K562 (cell line): ENCODE data around the gene HS3ST2. TPM values are rescaled to one million over a fixed set of nuclear protein-coding genes. Genes with fewer than 3 reads are reported as not detected.

Experiments used
- ATAC-seq: fragments of 200-7000 bp; cut with Tn5 transposase; 3 replicates; pipeline ENCODE4 v1.9.1; 2020; ENCODE audit warnings: moderate library complexity
- BruUV-seq: library from RNA; stranded (reverse); fragments of 400-500 nt; replicated peaks from 2 replicates; lab custom pipeline; 2021; lab: Mats Ljungman, UMichigan
- CTCF ChIA-PET: fragments of 300-600 bp; formaldehyde crosslinking; extraction: SDS; loops from one replicate; lab custom pipeline; 2021; ENCODE audit warnings: low intra/inter-chr PET ratio; lab: Yijun Ruan, JAX
- POLR2A ChIA-PET: fragments of 300-600, 350-650 bp; sonication (Branson Sonifier 250); formaldehyde crosslinking; extraction: SDS; loops from one replicate; lab custom pipeline; 2021; ENCODE audit warnings: antibody characterized with exemption, inconsistent platforms; lab: Yijun Ruan, JAX
- DNase-seq, 4 experiments: peaks; one replicate each; pipeline versions ENCODE4 v3.0.0 to v3.0.0-alpha.2; 2011 to 2018; ENCODE audit warnings: low spot score in 3 of 4, mixed read lengths in 3 of 4; ENCODE audit errors: extremely low read depth in 1 of 4
- FAIRE-seq: peaks from 2 replicates; lab custom pipeline; 2011; peaks lifted over from hg19 to GRCh38; lab: Jason Lieb, UNC
- H2AFZ ChIP-seq: 2 replicates; pipeline ENCODE4 v1.6.0; 2011; ENCODE audit warnings: low read depth, low read length, control low read depth, inconsistent platforms
- H3K27ac ChIP-seq: fragments of 200-600 bp; 3 replicates; pipeline ENCODE4 v1.8.0; 2011; ENCODE audit warnings: low read depth, mild to moderate bottlenecking, control low read depth, inconsistent platforms, low read length, moderate library complexity, mixed read lengths; ENCODE audit errors: extremely low read depth
- H3K27me3 ChIP-seq, 2 experiments: fragments of 300-600 bp in 1 of 2; 2 replicates in 1 of 2; 3 replicates in 1 of 2; pipeline versions ENCODE4 v1.6.0 to v1.8.0; 2011; ENCODE audit warnings: inconsistent platforms in 2 of 2, low read length in 2 of 2, mild to moderate bottlenecking in 1 of 2, mixed read lengths in 1 of 2, moderate library complexity in 1 of 2; ENCODE audit not compliant: control insufficient read depth in 2 of 2, insufficient read depth in 2 of 2
- H3K36me3 ChIP-seq: fragments of 300-600 bp; 3 replicates; pipeline ENCODE4 v1.8.0; 2011; ENCODE audit warnings: mild to moderate bottlenecking, low read length, inconsistent platforms; ENCODE audit not compliant: control insufficient read depth, insufficient read depth
- H3K4me1 ChIP-seq, 2 experiments: fragments of 200-600 bp in 1 of 2; replicated peaks in 1 of 2; 2 replicates in 1 of 2; 3 replicates in 1 of 2; pipeline versions ENCODE4 v1.5.1 to v1.8.0; 2011; ENCODE audit warnings: inconsistent platforms in 2 of 2, low read length in 2 of 2, mild to moderate bottlenecking in 1 of 2, mixed read lengths in 1 of 2, moderate library complexity in 1 of 2; ENCODE audit not compliant: control insufficient read depth in 2 of 2, insufficient read depth in 2 of 2
- H3K4me2 ChIP-seq: 2 replicates; pipeline ENCODE4 v1.6.1; 2011; ENCODE audit warnings: low read length, control low read depth, inconsistent platforms, mixed read lengths; ENCODE audit not compliant: insufficient read depth
- H3K4me3 ChIP-seq: fragments of 200-600 bp; sonication (generic), shearing (Covaris generic); 2 replicates; pipeline ENCODE4 v1.5.1; 2016; ENCODE audit warnings: control low read depth, inconsistent platforms
- H3K79me2 ChIP-seq: fragments of 200-600 bp; 3 replicates; pipeline ENCODE4 v1.8.0; 2011; ENCODE audit warnings: low read length, inconsistent platforms; ENCODE audit not compliant: control insufficient read depth, insufficient read depth
- H3K9ac ChIP-seq, 2 experiments: 2 replicates each; pipeline versions ENCODE4 v1.6.0 to v1.6.1; 2011; ENCODE audit warnings: low read depth in 2 of 2, low read length in 2 of 2, control low read depth in 1 of 2, inconsistent platforms in 1 of 2, mild to moderate bottlenecking in 1 of 2, mixed read lengths in 1 of 2; ENCODE audit not compliant: insufficient read depth in 1 of 2
- H3K9me1 ChIP-seq: one replicate; pipeline ENCODE4 v1.6.0; 2011; ENCODE audit warnings: inconsistent platforms, mild to moderate bottlenecking, low read length, moderate library complexity; ENCODE audit not compliant: control insufficient read depth, insufficient read depth
- H3K9me3 ChIP-seq: replicated peaks from 2 replicates; pipeline ENCODE4 v1.5.1; 2011; ENCODE audit warnings: low read depth, low read length, inconsistent platforms; ENCODE audit not compliant: control insufficient read depth, insufficient read depth
- H4K20me1 ChIP-seq: replicated peaks from 2 replicates; pipeline ENCODE4 v1.6.1; 2011; ENCODE audit warnings: low read length, inconsistent platforms, mixed read lengths; ENCODE audit not compliant: control insufficient read depth, insufficient read depth
- BDP1 ChIP-seq: IDR thresholded peaks from 3 replicates; pipeline ENCODE4 v1.6.1; 2011; ENCODE audit not compliant: insufficient read length, insufficient read depth
- CBFA2T2 ChIP-seq: fragments of 450-650 bp; conservative IDR thresholded peaks from 2 replicates; pipeline ENCODE4 v1.6.1; 2017; ENCODE audit warnings: mild to moderate bottlenecking
- CBX3 ChIP-seq, 2 experiments: IDR thresholded peaks; 1 replicate in 1 of 2; 2 replicates in 1 of 2; pipeline ENCODE4 v1.6.1; 2012; ENCODE audit warnings: inconsistent platforms in 2 of 2, low read length in 2 of 2, borderline replicate concordance in 1 of 2, control low read depth in 1 of 2
- CREM ChIP-seq: IDR thresholded peaks from 2 replicates; pipeline ENCODE4 v1.6.1; 2014; ENCODE audit warnings: antibody characterized with exemption, low read depth
- HDAC2 ChIP-seq: fragments of 450-650 bp; IDR thresholded peaks from 2 replicates; pipeline ENCODE4 v1.6.1; 2016; ENCODE audit warnings: mild to moderate bottlenecking
- KDM5B ChIP-seq: fragments of 200-600 bp; sonication (generic); IDR thresholded peaks from 2 replicates; pipeline ENCODE4 v1.6.1; 2012; ENCODE audit warnings: low read depth, mild to moderate bottlenecking, moderate library complexity, low read length, control low read depth, inconsistent platforms; ENCODE audit not compliant: insufficient replicate concordance
- OTX1 ChIP-seq: fragments of 450-650 bp; formaldehyde crosslinking; IDR thresholded peaks from 2 replicates; pipeline ENCODE4 v1.4.0; 2022; ENCODE audit warnings: mild to moderate bottlenecking
- PTBP1 ChIP-seq: fragments of 200-400 bp; formaldehyde crosslinking; IDR thresholded peaks from 2 replicates; pipeline ENCODE4 v1.6.1; 2017; ENCODE audit warnings: low read depth, low read length
- SRSF7 ChIP-seq: fragments of 200-400 bp; formaldehyde crosslinking; optimal IDR thresholded peaks from 2 replicates; pipeline ENCODE3; 2017; ENCODE audit warnings: mild to moderate bottlenecking, low read depth, low read length
- TRIM24 ChIP-seq, 2 experiments: fragments of 450-650 bp; IDR thresholded peaks; 2 replicates each; pipeline ENCODE4 v1.6.1; 2016
- XRCC5 ChIP-seq: fragments of 200-400 bp; formaldehyde crosslinking; IDR thresholded peaks from 2 replicates; pipeline ENCODE4 v1.6.1; 2017; ENCODE audit warnings: low read depth, mild to moderate bottlenecking, low read length
- ZNF174 ChIP-seq: fragments of 250-450 bp; sonication (Bioruptor Pico); IDR thresholded peaks from 2 replicates; pipeline ENCODE4 v1.4.0; 2020; ENCODE audit warnings: mild to moderate bottlenecking
- ZNF263 ChIP-seq: sonication (generic); formaldehyde crosslinking; IDR thresholded peaks from 2 replicates; pipeline ENCODE4 v1.8.0; 2022; ENCODE audit warnings: mild to moderate bottlenecking, missing genetic modification reagents, borderline replicate concordance
- ZNF408 ChIP-seq: fragments of 250-450 bp; sonication (Bioruptor Pico); IDR thresholded peaks from 2 replicates; pipeline ENCODE4 v1.4.0; 2020; ENCODE audit warnings: low read depth, mild to moderate bottlenecking, moderate library complexity
- ZNF561 ChIP-seq: fragments of 450-650 bp; formaldehyde crosslinking; conservative IDR thresholded peaks from 2 replicates; pipeline ENCODE4 v1.4.0; 2020; ENCODE audit warnings: mild to moderate bottlenecking, moderate library complexity
- ZNF589 ChIP-seq: fragments of 200-800 bp; sonication (Bioruptor generic); IDR thresholded peaks from 2 replicates; pipeline ENCODE4 v1.6.1; 2016; ENCODE audit warnings: low read depth, missing genetic modification characterization, missing compliant biosample characterization
- WGBS: fragments of 100-300 bp; shearing (Covaris generic); methylation state at CpG from one replicate; pipeline ENCODE4 v1.1.6; 2016; ENCODE audit warnings: low coverage, mixed read lengths; ENCODE audit not compliant: insufficient coverage; ENCODE audit errors: missing lambda C conversion rate; 5-methylcytosine and 5-hydroxymethylcytosine counted together
- in situ Hi-C: fragments of 300-500 bp; cut with MboI; formaldehyde crosslinking; loops from 4 replicates; pipeline ENCODE4 v1.15.0; 2018; ENCODE audit warnings: inconsistent platforms, mixed read lengths
- intact Hi-C: fragments of 100-400 bp; cut with micrococcal nuclease; formaldehyde crosslinking; loops from 2 replicates; pipeline ENCODE4 v1.14.2; 2022
- polyA plus RNA-seq, 8 experiments: library from polyadenylated mRNA; depleted of rRNA in 4 of 8; stranded (reverse) in 5 of 8; unstranded in 3 of 8; fragments of >200 nt; fragmentation: Nextera tagmentation in 2 of 8; fragmentation: Illumina TruSeq in 1 of 8; extraction: Ambion mirVana in 2 of 8; extraction: Trizol in 1 of 8; gene quantifications; 2 replicates each; pipeline versions ENCODE4 v1.2.1 to v1.2.3, GENCODE V29; 2011 to 2014; ENCODE audit warnings: inconsistent platforms in 1 of 8, missing spikeins in 1 of 8
- total RNA-seq, 7 experiments: library from RNA; depleted of rRNA in 6 of 7; stranded (reverse); fragments of >200 nt in 6 of 7; fragmentation: Illumina TruSeq in 2 of 7; extraction: Trizol in 2 of 7; gene quantifications; 2 replicates each; pipeline versions ENCODE4 v1.2.1 to v1.2.3, GENCODE V29; 2011 to 2021; ENCODE audit warnings: low replicate concordance in 1 of 7
- TF ChIP-seq, protein P1 (sequence below): fragments of 250-450 bp; sonication (Bioruptor Pico); IDR thresholded peaks from 2 replicates; pipeline ENCODE4 v1.5.0; 2021
- TF ChIP-seq, protein P2 (sequence below): fragments of 250-450 bp; sonication (Bioruptor Pico); IDR thresholded peaks from 2 replicates; pipeline ENCODE4 v1.8.0; 2022; ENCODE audit warnings: inconsistent platforms
- TF ChIP-seq, protein P3 (sequence below): sonication (generic); formaldehyde crosslinking; IDR thresholded peaks from 2 replicates; pipeline ENCODE4 v1.8.1; 2022; ENCODE audit warnings: missing genetic modification reagents
- TF ChIP-seq, protein P4 (sequence below): sonication (generic); formaldehyde crosslinking; IDR thresholded peaks from 2 replicates; pipeline ENCODE4 v1.5.0; 2020; ENCODE audit warnings: missing genetic modification reagents

HS3ST2 gene
- total and polyA plus RNA-seq, 9 of the 15 experiments (the other 6 are each of a cell fraction or from before 2014, with no cell fraction given) = not detected

DNA sequence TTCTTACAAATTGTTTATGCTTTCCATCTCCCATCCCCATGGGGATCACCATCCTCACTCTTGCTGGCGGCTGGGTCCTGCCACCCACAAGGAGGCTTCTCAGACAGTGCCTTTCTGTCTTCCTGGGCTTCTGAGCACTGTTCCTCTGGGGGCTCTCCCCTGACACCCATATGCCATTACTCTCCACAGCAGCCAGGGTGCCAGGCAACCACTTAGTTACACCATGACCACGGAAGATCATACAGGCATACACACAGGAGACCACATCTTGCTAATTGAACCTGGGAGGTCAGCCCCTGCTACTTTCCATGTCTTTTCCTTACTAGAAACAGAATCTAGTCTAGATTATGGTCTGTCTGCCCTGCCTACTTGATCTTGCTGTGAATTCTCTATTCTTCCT, 27.7 kb upstream of the HS3ST2 start:
- no peaks in the 10 kb centered on the region for H3K9me3 ChIP-seq
- intact Hi-C loops (no loop called here), in situ Hi-C loops (no loop called here)
- H3K27ac ChIP-seq = no peak overlapping the region
- POLR2A ChIA-PET = no interaction called here
- WGBS = 0% methylated on average over 2 of the region's 2 CpGs
- TF ChIP-seq ZNF263 (CRISPR knock-in tag) (no peak), CBX3 (IDR thresholded peaks at IDR 0.05; ENCODE audit: borderline replicate concordance in 1 of 2, low read length in 2 of 2) (no peak), CREM (no peak), OTX1 (CRISPR knock-in tag) (no peak), KDM5B (no peak), ZNF561 (no peak), HDAC2 (no peak), SRSF7 (no peak), TRIM24 (IDR thresholded peaks at IDR 0.05) (no peak), ZNF174 (CRISPR knock-in tag) (no peak), ZNF589 (no peak), ZNF408 (CRISPR knock-in tag) (no peak), XRCC5 (no peak), CBFA2T2 (no peak), PTBP1 (no peak), BDP1 (no peak)
- TF ChIP-seq, protein P1, sequence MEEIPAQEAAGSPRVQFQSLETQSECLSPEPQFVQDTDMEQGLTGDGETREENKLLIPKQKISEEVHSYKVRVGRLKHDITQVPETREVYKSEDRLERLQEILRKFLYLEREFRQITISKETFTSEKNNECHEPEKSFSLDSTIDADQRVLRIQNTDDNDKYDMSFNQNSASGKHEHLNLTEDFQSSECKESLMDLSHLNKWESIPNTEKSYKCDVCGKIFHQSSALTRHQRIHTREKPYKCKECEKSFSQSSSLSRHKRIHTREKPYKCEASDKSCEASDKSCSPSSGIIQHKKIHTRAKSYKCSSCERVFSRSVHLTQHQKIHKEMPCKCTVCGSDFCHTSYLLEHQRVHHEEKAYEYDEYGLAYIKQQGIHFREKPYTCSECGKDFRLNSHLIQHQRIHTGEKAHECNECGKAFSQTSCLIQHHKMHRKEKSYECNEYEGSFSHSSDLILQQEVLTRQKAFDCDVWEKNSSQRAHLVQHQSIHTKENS (CRISPR knock-in tag) = no peak
- TF ChIP-seq, protein P2, sequence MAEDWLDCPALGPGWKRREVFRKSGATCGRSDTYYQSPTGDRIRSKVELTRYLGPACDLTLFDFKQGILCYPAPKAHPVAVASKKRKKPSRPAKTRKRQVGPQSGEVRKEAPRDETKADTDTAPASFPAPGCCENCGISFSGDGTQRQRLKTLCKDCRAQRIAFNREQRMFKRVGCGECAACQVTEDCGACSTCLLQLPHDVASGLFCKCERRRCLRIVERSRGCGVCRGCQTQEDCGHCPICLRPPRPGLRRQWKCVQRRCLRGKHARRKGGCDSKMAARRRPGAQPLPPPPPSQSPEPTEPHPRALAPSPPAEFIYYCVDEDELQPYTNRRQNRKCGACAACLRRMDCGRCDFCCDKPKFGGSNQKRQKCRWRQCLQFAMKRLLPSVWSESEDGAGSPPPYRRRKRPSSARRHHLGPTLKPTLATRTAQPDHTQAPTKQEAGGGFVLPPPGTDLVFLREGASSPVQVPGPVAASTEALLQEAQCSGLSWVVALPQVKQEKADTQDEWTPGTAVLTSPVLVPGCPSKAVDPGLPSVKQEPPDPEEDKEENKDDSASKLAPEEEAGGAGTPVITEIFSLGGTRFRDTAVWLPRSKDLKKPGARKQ (CRISPR knock-in tag) = no peak
- TF ChIP-seq, protein P3, sequence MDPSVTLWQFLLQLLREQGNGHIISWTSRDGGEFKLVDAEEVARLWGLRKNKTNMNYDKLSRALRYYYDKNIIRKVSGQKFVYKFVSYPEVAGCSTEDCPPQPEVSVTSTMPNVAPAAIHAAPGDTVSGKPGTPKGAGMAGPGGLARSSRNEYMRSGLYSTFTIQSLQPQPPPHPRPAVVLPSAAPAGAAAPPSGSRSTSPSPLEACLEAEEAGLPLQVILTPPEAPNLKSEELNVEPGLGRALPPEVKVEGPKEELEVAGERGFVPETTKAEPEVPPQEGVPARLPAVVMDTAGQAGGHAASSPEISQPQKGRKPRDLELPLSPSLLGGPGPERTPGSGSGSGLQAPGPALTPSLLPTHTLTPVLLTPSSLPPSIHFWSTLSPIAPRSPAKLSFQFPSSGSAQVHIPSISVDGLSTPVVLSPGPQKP (CRISPR knock-in tag) = no peak
- TF ChIP-seq, protein P4, sequence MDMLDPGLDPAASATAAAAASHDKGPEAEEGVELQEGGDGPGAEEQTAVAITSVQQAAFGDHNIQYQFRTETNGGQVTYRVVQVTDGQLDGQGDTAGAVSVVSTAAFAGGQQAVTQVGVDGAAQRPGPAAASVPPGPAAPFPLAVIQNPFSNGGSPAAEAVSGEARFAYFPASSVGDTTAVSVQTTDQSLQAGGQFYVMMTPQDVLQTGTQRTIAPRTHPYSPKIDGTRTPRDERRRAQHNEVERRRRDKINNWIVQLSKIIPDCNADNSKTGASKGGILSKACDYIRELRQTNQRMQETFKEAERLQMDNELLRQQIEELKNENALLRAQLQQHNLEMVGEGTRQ (CRISPR knock-in tag) = no peak
- no peaks in the 10 kb centered on the region for H3K36me3 ChIP-seq
- H3K9ac ChIP-seq = no peak overlapping the region
- peaks cover 0 to 4% of the 10 kb centered on the region in 2 experiments; a peak in 1 of 5 replicates for H3K27me3 ChIP-seq
- DNase-seq (no peak), ATAC-seq (no peak), FAIRE-seq (no peak)
- H4K20me1 ChIP-seq = no peaks in the 10 kb centered on the region
- no peak overlapping the region for H3K4me2 ChIP-seq
- peaks cover 0 to 5% of the 10 kb centered on the region in 2 experiments; a peak in 2 of 5 replicates for H3K4me1 ChIP-seq
- H3K4me3 ChIP-seq = no peak overlapping the region
- H3K79me2 ChIP-seq = no peaks in the 10 kb centered on the region
- no peaks in the 10 kb centered on the region for H3K9me1 ChIP-seq
- BruUV-seq = no TSS peak
- H2AFZ ChIP-seq = no peak overlapping the region
- CTCF ChIA-PET = no interaction called here
